HL-60/S4 treated with phorbol 12-myristate 13-acetate at 8.2 ng/mL for 4 days and 3 days (cell line): ENCODE measurements around the gene MFSD6L.
"Not testable (repeated sequence)": the region's sequence is repeated elsewhere in the genome, so short reads cannot be mapped to it uniquely, and the experiment has no call there.

Experiments
- in situ Hi-C: fragments of 300-500 bp; cut with MboI; formaldehyde crosslinking; loops from 2 replicates; pipeline ENCODE4 v1.15.0; 2022; ENCODE audit warnings: low sequenced_read_pairs

The MFSD6L gene

DNA sequence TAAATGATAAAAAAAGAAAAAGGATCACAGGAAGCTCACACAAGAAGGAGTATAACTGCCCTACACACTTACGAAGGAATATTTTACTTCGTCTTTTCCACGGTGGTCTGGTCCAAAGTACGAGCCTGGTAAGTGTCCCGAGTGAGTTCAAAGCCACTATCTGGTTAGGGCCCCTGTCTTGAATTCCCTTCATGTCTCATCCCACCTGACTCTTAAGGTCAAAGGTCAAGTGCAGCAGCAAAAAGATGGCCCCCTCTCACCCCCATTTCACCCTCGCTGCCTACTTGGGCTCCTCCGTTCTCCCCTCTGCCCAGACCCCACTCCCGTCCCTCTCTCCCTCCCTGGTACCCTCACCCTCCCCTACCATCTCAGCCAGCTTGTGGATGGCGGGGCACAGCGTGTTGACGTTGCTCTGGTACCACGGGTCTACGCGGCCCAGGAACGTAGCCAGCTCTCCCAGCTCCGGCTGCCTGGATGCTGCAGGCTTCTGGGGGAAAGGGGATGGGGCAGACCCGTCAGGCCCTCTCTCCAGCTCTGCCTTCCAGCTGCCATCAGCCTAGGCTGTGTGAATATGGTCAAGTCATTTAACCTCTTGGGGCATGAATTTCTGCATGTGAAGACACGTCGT, 27.8 kb upstream of the MFSD6L start:
- in situ Hi-C loops = no loop called here

DNA sequence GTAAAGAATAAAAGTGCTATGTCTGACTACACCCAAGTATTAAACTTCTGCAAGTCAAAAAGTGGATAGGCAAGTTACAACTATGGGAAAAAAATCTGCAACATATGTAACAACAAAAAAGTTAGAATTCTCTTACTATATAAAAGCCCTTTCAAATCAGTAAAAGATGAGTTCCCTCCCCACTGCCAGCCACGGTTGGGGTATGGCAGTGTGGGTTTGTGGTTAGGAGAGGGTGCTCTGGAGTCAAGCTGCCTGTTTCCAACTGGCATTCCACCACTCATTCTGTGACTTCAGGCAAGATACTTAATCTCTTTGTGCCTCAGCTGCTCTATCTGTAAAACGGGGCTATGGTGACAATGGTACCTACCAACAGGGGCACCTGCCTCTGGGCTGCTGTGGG, 26.6 kb upstream of the MFSD6L start:
- in situ Hi-C loops = no loop called here

DNA sequence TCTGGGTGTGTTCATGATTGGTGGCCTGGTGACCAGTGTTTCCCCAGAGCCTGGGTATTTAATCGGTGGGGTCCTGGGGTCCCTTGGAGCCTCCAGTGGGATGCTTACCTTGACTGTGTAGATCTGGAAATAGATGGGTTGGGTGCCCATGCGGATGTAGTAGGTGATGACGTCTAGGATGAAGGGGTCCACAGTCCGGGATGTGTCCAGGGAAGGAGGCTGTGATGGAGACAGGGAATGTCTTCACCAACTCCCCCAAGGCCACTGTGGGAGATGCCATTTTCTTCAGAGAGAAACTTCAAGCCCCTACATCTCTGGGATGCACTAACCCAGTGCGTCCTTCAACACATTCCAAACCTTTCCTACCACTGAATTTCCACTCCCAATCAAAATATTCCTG, 24.1 kb upstream of the MFSD6L start:
- in situ Hi-C loops = no loop called here

DNA sequence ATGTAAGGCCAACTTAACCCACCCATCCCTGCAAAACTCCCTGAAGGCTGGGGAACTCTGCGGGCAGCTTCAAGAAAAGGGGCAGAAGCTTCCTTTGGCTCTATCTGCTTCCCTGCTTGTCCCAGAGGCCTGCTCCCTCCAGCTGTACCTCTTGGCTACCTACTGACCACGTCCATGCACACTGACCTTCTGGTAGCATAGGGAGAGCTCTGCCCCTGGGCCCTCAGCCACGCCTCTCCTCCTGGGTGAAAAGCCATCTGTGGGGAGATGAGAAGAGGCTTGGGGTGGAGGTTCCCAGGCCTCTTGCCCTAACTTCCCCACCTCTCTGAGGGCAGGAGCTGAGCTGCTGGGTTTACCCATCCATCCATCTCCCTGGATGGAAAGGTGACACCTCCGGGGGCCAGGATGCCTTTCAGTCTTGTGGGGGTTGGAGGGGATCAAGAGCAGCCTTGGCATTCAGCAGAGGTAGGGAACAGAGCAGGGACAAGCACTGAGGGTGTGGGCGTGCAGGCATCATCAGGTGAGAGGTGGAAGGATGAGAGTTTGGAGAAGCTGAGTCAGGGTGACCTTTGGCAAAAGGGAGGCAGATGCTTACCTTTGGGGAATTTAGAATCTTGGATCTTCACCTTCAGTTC, 23.4 kb upstream of the MFSD6L start:
- in situ Hi-C loops = no loop called here

DNA sequence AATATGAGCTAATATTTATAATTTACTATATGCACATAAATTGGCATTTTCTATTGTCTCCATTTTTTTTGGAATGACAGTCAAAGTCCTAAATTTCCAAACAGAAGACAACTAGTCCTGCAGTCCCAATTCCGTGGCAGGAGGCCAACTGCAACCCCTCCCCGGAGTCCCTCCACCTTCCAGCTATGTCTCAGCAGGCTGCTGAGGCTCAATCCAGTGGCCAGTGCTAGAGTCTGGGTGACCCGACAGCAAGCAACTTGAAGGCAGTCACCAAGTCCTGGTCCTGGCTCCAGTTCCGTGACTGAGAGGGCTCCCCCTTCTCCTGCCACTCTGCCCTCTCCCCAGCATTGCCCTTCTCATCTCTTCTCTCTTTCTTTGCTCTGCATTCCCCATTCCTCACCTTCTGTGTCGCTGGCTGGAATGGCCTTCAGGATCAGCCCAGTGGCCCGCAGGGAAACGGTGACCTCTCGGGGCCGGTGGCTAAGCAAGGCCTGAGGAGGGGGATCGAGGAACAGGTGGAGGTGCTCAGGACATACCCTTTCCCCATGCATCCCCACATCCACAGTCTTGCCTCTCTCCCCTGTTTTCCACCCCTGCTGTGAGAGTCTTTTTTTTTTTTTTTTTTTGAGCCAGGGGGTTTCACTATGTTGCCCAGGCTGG, 22.4 kb upstream of the MFSD6L start:
- in situ Hi-C loops = no loop called here

DNA sequence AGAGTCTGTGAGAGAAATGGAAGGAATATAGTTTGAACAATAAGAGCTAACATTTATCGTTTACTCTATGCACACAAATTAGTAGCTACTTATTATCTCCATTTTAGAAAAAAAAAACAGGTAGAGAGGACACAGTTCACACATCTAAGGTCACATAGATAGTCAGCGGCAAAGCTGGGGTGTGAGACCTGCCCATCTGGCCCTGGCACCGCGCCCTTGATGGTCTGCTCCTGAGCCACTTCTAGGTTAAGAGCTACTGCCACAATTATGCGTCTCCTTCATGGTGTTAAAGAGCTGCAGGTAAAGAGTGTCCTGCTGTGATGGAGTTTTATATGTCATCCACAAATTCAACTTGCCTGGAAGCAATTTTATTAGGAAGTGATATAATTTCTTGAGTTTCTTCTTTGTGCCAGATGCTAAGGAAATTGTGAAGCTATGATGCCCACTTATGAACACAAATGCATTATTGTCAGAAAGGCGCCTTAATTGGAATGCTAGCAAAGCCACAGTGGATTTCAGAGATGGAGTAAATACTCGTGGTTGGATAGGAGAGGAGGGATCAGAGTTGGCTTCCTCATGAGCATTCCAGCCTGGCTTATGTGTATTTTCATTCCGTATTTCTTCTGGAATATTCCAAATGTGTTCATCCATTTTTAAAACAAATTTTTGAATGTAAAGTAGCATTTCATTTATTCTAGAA, 21.3 kb upstream of the MFSD6L start:
- in situ Hi-C loops = no loop called here

DNA sequence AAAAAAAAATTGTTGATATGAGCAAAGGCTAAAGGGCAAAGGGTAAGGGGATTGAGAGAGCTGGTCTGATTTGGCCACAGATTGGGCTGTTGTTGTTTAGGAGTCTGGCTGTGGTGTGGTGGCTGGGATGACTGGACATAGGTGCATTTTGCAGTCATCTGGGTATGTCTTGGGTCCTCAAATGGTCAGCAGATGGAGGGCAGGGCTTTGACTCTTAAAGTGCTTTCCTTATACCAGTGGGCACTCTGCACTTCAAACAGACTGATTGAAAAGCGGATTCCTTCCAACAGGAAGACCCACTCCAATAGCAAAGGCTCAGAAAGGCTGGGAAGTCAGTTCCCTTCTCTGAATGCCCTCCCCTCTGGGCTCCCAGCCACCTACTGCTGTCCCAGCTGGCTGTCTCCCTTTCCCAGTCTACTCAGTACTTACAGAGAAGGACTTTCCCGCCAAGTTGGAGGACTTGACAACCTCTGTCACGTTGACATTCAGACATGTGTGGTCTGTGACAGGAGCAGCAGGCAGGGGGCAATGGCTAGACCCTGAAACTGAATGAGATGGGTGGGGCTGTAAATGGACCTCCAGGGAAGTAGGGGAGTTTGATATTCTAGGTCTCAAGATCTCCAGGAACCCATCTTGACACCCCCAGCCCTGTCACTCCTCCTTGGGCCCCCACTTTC, 19.6 kb upstream of the MFSD6L start:
- in situ Hi-C loops = no loop called here

DNA sequence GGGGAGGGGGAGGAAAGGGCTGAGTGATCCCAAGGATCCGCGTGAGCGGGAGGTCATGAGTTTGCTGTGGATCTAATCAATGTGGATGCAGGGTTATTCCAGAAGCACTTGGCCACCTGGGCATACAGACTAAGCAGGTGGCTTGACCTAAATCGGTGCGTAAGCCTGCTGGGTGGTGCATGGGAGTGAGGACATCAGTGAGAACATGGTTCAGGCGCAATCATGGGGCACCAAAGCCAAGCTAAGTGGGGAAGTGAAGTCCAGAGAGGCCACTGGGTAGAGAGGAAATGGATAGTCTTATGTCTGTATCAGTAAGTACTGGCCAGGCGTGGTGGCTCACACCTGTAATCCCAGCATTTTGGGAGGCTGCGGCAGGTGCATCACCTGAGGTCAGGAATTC, 18.9 kb upstream of the MFSD6L start:
- in situ Hi-C loops = no loop called here

DNA sequence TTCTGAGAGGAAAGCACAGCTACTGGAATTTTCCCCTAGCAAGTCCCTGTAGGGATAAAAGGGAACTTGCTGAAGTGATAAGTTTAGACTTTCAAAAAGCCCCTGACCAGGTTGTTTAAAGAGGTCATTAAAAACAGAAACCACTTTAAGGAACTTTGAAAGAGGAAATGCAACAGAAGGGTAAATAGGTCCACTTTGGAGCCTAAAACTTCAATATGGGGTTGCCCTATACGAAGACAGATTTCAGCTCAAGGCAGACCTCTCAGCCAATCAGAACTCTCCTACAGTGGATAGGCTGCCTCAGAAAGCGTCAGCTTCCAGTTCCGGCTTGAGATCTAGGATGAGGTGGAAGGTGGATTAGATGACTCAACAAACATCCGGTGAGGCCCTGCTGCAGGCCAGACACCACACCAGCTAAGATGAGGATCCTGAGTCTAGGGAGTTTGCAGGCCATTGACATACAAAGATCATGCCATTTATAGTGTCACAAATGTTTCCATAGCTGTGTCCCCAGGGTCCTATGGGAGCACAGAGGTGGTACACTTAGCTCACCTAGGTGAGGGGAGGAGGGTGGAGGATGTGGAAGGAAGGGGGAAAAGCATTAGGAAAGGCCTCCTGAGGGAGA, 7.9 kb upstream of the MFSD6L start:
- in situ Hi-C loops = no loop called here

DNA sequence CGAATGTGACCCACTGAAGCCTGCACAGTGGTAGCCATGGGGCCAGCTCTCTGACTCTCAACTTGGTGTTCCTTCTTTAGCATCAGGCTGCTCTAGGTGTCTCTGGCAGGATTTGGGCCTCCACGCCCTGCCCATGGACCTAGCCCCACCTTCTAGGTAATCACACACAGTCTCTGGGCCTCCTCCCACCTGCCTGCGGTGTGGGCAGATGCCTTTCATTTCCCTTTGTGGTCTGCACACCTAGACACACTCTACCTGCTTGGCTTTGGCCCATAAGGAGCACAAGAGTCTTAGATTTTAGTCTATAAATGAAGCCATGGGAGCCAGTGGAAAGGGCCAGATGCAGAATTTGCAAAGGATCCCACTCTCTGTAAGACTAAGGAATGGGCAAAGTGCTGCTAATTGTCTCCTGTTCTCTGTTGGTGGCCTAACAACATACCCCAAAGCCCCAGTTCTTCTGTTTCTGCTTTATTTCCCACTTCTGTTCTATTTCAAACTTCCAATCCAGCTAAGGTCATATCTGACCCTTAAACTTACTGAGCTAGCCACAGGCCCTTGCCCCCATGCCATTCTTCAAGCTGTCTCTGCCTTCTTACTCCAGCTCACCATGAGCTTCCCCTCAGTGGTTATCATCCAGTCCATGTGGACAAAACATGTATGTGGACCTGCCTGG, 7.2 kb upstream of the MFSD6L start:
- in situ Hi-C loops = no loop called here

DNA sequence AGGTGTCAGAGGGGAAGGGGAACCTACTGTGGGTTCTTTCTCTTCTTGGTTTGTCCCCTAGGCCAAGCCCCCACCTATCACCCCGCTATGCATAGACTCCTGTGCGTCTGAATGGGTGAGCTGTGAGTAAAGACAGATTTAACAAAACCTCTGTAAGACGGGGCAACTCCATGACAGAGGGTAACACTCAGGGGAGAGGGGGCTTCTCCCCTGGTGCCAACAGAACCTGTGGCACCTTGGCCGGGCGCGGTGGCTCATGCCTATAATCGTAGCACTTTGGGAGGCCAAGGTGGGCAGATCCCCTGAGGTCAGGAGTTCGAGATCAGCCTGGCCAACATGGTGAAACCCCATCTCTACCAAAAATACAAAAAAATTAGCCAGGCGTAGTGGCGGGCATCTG, 6.2 kb upstream of the MFSD6L start:
- in situ Hi-C loops = not testable (repeated sequence)

DNA sequence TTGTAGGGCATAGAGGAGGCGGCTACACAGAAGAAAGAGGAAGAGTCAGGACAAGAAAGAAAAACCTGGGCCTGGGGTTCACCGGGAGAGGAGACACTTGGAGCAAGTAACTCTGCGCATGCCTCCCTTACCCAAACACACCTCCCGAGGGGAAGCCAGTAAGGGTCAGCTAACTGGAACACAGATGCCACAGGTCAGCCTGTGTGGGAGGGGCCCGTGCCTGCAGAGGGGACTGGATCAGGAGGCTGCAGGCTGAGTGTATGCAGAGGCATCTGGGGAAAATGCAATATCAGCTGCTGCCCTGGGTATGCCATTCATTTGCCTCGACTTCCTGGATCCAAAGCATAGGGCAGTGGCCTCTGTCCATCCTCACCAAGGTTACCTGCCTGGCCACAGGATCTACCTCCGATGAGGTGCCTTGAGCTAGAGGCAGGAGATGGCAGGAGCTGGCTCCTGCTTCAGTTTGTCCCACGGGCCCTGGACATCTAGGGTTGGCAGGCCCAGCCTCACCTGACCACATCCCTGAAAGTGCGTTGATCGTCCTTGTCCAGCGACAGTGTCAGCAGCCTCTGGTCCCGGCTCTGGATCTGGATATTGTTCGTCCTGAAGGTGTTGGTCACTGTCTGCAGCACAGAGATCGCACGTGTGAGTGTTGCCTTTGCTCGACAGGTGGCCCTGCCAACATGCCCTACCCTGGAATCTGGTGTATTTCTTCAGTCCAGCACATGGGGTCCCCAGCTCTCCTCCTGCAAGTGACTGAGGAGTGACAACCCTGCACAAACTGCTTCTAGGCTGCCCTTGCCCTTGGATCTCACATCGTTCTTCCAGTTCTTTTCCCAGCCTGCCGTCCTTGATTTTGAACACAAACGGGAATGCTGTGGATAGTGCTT, 4.6 kb upstream of the MFSD6L start:
- in situ Hi-C loops = no loop called here

DNA sequence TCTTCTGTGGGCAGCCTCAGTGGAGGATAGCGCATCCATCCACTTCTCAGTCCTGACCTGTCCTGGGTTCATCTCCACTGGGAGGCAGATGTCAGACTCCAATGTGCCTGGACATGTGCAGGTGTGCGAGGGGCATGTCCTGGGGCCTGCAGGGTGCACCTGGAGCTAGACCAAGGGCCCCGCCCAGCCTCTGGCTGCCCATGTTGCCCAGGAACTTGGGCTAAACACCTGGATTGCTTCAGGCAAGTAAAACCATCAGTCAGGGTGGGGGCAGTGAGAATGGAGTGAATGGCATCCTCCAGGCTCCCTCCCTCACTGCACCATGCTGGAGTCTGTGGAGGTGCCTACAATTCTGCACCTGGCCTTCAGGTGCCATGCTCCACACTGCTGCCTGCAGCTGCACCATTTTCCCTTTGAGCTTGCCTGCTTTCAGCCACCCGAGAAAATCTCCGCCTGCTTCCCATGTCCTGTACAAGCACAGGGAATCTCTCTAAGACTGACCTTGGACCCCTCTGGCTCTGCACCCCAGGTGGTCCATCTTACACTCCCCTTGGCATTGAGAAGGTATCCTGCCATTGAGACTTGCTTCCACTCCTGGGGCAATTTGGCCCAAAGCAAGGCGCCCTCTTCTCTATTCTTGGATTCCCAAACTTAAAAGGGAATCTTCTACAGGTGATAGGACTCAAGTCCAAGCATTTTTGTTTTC, 2.1 kb upstream of the MFSD6L start:
- in situ Hi-C loops = no loop called here

DNA sequence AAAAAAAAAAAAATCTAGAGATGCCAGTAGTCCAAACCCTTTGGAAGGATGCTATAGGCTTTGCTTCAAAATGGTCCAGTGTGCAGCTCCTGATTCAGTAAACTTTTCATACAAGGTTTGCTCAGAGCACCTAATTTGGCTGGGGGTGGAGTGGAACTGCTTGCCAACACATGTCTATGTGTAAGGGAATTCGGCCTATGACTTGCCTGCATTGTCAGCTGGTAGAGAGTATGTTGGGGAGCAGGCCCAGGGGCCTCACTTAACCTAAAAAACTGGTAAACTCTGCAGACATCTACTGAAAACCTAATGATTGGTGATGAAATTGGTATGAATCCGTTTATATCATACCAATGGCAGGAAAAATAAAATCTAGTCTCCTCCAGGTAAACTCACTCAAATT, 1.5 kb upstream of the MFSD6L start:
- in situ Hi-C loops = no loop called here

DNA sequence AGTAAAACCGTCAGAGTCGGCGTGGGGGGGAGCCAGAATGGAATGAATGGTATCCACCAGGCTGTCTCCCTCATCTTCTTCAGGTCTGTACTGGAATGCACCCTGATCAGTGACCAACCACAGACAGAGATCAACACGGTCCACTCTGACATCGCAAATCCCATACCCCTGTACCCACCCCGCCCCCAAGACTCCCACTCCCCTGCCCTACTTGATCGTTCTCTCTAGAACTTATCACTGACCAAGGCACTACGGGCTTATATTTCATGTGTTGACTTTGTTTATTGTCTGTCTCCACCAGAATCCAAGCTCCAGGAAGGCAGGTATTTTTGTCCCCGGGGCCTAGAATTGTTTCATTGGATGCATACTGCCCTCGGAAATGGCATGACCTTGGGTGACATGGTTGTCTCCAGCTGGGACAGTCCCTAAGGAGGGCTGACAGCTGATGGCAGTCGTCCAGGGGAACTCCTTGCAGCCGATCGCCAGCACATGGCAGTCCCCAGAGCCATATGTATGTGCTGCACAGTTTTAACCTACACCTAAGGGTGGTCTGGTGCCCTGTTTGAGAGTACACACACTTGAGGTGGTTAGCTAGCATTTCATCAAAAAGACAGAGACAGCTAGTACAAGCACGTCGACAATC, 526 bp upstream of the MFSD6L start:
- in situ Hi-C loops = no loop called here

DNA sequence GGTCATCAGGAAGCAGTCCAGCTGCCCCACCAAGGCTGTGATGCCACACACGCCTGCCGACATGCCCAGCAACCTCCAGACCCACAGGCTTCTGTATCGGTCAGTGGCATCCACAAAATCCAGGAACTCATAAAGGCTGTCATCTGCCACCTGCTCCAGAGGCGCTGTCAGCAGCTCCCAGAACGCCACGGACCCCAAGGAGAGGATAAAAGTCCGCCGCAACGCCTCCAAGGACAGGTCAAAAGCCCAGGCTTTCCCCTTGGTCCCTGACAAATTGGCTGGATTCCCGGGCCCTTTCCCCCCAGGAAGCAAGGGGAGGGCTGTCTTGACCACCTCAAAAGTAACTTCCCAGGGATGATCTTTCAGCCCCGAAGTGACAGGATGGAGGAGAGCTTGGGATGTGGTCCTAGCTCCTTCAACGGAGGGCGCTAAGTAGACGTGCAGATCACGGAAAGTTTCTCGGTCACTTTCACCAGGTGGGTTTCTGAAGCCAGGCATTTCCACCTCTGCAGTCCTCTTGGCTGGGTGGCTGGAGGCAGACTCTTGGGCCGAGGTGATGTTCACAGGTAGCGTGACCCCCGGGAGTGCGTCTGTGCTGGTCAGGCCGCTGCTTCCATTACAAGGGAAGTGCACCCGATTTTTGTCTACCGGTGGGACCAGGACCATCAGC, 854 bp downstream of the MFSD6L start:
- in situ Hi-C loops = no loop called here

DNA sequence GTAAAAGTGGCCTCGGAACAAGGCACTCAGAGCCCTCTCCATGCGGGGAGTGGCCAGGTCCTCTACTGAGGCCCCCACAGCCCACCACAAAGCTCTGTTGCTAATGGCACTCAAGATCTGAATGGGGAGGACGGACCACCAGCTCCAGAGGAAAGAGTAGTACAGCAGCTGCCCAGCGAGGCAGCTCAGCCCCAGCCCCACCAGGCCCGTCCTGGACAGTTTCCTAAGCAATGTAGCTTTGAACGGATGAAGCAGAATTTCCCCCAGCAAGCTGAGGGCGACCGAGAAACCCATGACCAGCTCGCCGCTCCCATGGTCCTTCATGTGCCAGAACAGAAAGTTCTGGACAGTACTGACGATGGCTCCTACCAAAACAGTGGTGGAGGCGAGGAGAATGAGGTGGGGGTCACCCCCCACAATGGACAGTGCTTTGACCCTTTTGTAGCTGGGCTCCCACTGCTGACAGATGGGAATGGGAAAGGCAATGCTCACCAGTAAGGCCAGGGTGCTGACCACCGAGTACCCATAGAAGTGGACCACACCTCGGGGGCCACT, 1.5 kb downstream of the MFSD6L start:
- in situ Hi-C loops = no loop called here
